Measurements from ENCODE around the gene NMBR. TPM values are rescaled to one million over a fixed set of nuclear protein-coding genes. Genes with fewer than 3 reads are reported as not detected.

NMBR gene
- total and polyA plus RNA-seq, 2 of the 8 experiments (the other 6 are each of a cell fraction or from before 2014, with no cell fraction given), result 0.08 TPM; not detected in 1

- Histone ChIP-seq H3K79me1 (ENCODE audit: low read depth, low read length) (no peaks in the 10 kb centered on the region), H3K56ac (replicated peaks; ENCODE audit: insufficient read length, low read depth, low read length) (no peak overlapping the region), H3K27ac (ENCODE audit: low read depth, low read length) (no peak overlapping the region), H3K79me2 (ENCODE audit: control insufficient read depth in 1 of 2, insufficient read depth in 2 of 2, low read length in 2 of 2) (peaks cover 0 to 93% of the 10 kb centered on the region in 2 experiments), H3K18ac (ENCODE audit: extremely low read depth, low read length) (no peak overlapping the region), H3K4me3 (ENCODE audit: extremely low read depth in 1 of 4, insufficient read depth in 2 of 4, low read depth in 3 of 4, low read length in 4 of 4) (no peak overlapping the region), H2BK20ac (ENCODE audit: low read length) (no peak overlapping the region), H2AFZ (ENCODE audit: low read length) (no peak overlapping the region), H3K9me3 (ENCODE audit: insufficient read depth in 2 of 2, low read depth in 1 of 2, low read length in 1 of 2) (no peaks in the 10 kb centered on the region), H3K36me3 (ENCODE audit: control insufficient read depth in 2 of 4, insufficient read depth in 4 of 4, low read length in 3 of 4) (no peaks in the 10 kb centered on the region), H3K4me2 (ENCODE audit: insufficient read depth in 1 of 2, low read depth in 2 of 2, low read length in 2 of 2) (no peak overlapping the region), H3K27me3 (replicated peaks in 1 of 4; ENCODE audit: control insufficient read depth in 3 of 4, extremely low read depth in 1 of 4, insufficient read depth in 3 of 4, low read length in 3 of 4) (no peaks in the 10 kb centered on the region), H3K4me1 (replicated peaks in 1 of 4; ENCODE audit: control insufficient read depth in 3 of 4, insufficient read depth in 4 of 4, low read length in 3 of 4) (peaks cover 0 to 8% (median 2%) of the 10 kb centered on the region in 4 experiments; a peak in 4 of 7 replicates), H4K91ac (replicated peaks; ENCODE audit: insufficient read length, low read length) (no peak overlapping the region), H3K23ac (ENCODE audit: insufficient read length) (no peak overlapping the region), H4K20me1 (replicated peaks in 1 of 2; ENCODE audit: control insufficient read depth in 1 of 2, insufficient read depth in 2 of 2, low read length in 2 of 2) (peaks cover 0 to 2% of the 10 kb centered on the region in 2 experiments), H2BK12ac (ENCODE audit: low read depth, low read length) (no peak overlapping the region), H4K5ac (ENCODE audit: insufficient read length, low read depth, low read length) (no peak overlapping the region), H3K14ac (ENCODE audit: insufficient read length) (no peak overlapping the region), H2BK15ac (ENCODE audit: low read length) (no peak overlapping the region), H3K9ac (replicated peaks in 1 of 4; ENCODE audit: extremely low read depth in 1 of 4, low read depth in 3 of 4, low read length in 3 of 4) (no peak overlapping the region), H3K4ac (replicated peaks; ENCODE audit: insufficient read length, low read depth, low read length) (no peak overlapping the region), H2BK5ac (ENCODE audit: low read depth, low read length) (no peak overlapping the region), H3K23me2 (ENCODE audit: low read depth, low read length) (no peaks in the 10 kb centered on the region), H4K8ac (ENCODE audit: extremely low read depth, insufficient read depth, low read length) (no peak overlapping the region), H2BK120ac (replicated peaks; ENCODE audit: low read depth, low read length) (no peak overlapping the region), H2AK5ac (ENCODE audit: low read depth, low read length) (no peak overlapping the region)
- no peak for TF ChIP-seq NRF1 (IDR thresholded peaks at IDR 0.05; ENCODE audit: low read depth, low read length)
- TF ChIP-seq NANOG (IDR thresholded peaks at IDR 0.05; ENCODE audit: insufficient read depth, low read depth, low read length, poor library complexity, severe bottlenecking), result no peak
- TF ChIP-seq EGR1 (IDR thresholded peaks at IDR 0.05; ENCODE audit: borderline replicate concordance, low read depth, low read length), result no peak
- TF ChIP-seq ZNF274 (IDR thresholded peaks at IDR 0.05; ENCODE audit: borderline replicate concordance, extremely low read depth, low read length), result no peak
- no peak for TF ChIP-seq BACH1 (IDR thresholded peaks at IDR 0.05; ENCODE audit: low read length)
- TF ChIP-seq USF2 (IDR thresholded peaks at IDR 0.05; ENCODE audit: low read length), result no peak
- TF ChIP-seq KDM1A (IDR thresholded peaks at IDR 0.05; ENCODE audit: borderline replicate concordance, low read length), result no peak
- TF ChIP-seq RAD21 (IDR thresholded peaks at IDR 0.05 in 1 of 2, conservative IDR thresholded peaks at IDR 0.05 in 1 of 2; ENCODE audit: low read depth in 2 of 2, low read length in 2 of 2), result no peak
- TF ChIP-seq CTBP2 (IDR thresholded peaks at IDR 0.05; ENCODE audit: borderline replicate concordance, insufficient read depth, insufficient read length, low read length), result no peak
- TF ChIP-seq FOSL1 (IDR thresholded peaks at IDR 0.05; ENCODE audit: insufficient read depth, low read depth, low read length), result no peak
- no peak for TF ChIP-seq EP300 (IDR thresholded peaks at IDR 0.05; ENCODE audit: borderline replicate concordance in 1 of 2, low read depth in 2 of 2, low read length in 2 of 2)
- no peak for TF ChIP-seq TEAD4 (IDR thresholded peaks at IDR 0.05; ENCODE audit: low read depth, low read length)
- POLR2A ChIA-PET (ENCODE audit: partially characterized antibody), result no interaction called here
- FAIRE-seq, result no peak
- no peak for DNase-seq (ENCODE audit: low read depth in 1 of 2, low spot score in 2 of 2)
- CTCF ChIA-PET (ENCODE audit: partially characterized antibody), result no interaction called here
Observed at GRCh38 chr6:142152746-142153145, 5.8 kb upstream of the NMBR start.

Measured in H1 (cell line).